ENCODE data around the gene BTRC. TPM values are rescaled to one million over a fixed set of nuclear protein-coding genes. Genes with fewer than 3 reads are reported as not detected.

BTRC gene
- total and polyA plus RNA-seq, 2 donors (not counting 3 experiments of a cell fraction or from before 2014, with no cell fraction given), result 11.6 to 18.5 TPM

GRCh38 chr10:101484175-101484745 is 130.3 kb downstream of the BTRC start:
- H3K4me3 ChIP-seq (replicated peaks in 1 of 3; ENCODE audit: insufficient read depth in 1 of 3, low read depth in 1 of 3, low read length in 3 of 3), result no peak overlapping the region
- no peak overlapping the region for H3K27ac ChIP-seq (ENCODE audit: insufficient read depth, low read depth, low read length)
- no peaks in the 10 kb centered on the region for H3K4me1 ChIP-seq (ENCODE audit: control insufficient read depth, extremely low read depth, insufficient read depth, low read length)
- no peaks in the 10 kb centered on the region for H3K36me3 ChIP-seq (ENCODE audit: control insufficient read depth in 2 of 2, extremely low read depth in 1 of 2, insufficient read depth in 2 of 2, low read length in 2 of 2)
- no peaks in the 10 kb centered on the region for H3K9me1 ChIP-seq (replicated peaks; ENCODE audit: control insufficient read depth, extremely low read depth, insufficient read depth, low read length)
- H3K4me2 ChIP-seq (ENCODE audit: insufficient read depth, low read length), result no peak overlapping the region
- no peaks in the 10 kb centered on the region for H4K20me1 ChIP-seq (replicated peaks; ENCODE audit: control insufficient read depth, extremely low read depth, insufficient read depth, low read length)
- POLR2A ChIA-PET, result no interaction called here
- CTCF ChIA-PET, result interaction anchor here (0.9 to 7.3 kb wide), 5 partner anchors 10 to 322 kb away, joined by 3 to 56 read pairs (median 4); no protein-coding TSS in a partner anchor
- dilution Hi-C loops (cut with MboI; ENCODE audit: extremely low pct_ligation_motif_present, low sequenced_read_pairs), result no loop called here
- intact Hi-C loops (cut with micrococcal nuclease), result no loop called here
- H2AFZ ChIP-seq (ENCODE audit: low read depth, low read length), result no peak overlapping the region
- no peaks in the 10 kb centered on the region for H3K9me3 ChIP-seq (replicated peaks; ENCODE audit: control insufficient read depth, insufficient read depth, low read length)
- FAIRE-seq (no peak), DNase-seq (ENCODE audit: low read depth, low spot score) (no peak)
- no peak overlapping the region for H3K9ac ChIP-seq (replicated peaks; ENCODE audit: extremely low read depth, insufficient read depth, low read length)
- TF ChIP-seq JUN (IDR thresholded peaks at IDR 0.05; ENCODE audit: borderline replicate concordance, insufficient read depth, insufficient read length, low read depth), result no peak
- no peak for TF ChIP-seq GATA2 (IDR thresholded peaks at IDR 0.05; ENCODE audit: insufficient read depth, insufficient read length, low read depth, low read length)
- no peak for TF ChIP-seq MYC (IDR thresholded peaks at IDR 0.05; ENCODE audit: low read depth, low read length)
- no peak for TF ChIP-seq POLR2A (IDR thresholded peaks at IDR 0.05; ENCODE audit: low read depth, low read length)
- TF ChIP-seq, protein P1, sequence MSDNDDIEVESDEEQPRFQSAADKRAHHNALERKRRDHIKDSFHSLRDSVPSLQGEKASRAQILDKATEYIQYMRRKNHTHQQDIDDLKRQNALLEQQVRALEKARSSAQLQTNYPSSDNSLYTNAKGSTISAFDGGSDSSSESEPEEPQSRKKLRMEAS (IDR thresholded peaks at IDR 0.05; ENCODE audit: insufficient read depth, insufficient read length), result no peak
- no peak for TF ChIP-seq POLR2AphosphoS5 (IDR thresholded peaks at IDR 0.05; ENCODE audit: insufficient read depth, low read depth, low read length)
- TF ChIP-seq CTCF (IDR thresholded peaks at IDR 0.05; ENCODE audit: extremely low read depth in 1 of 2, insufficient read depth in 1 of 2, low read depth in 1 of 2, low read length in 2 of 2), result no peak
- no peak for TF ChIP-seq EZH2 (IDR thresholded peaks at IDR 0.05; ENCODE audit: borderline replicate concordance, low read depth, low read length, severe bottlenecking)
- no peak for TF ChIP-seq FOS (IDR thresholded peaks at IDR 0.05; ENCODE audit: borderline replicate concordance, insufficient read depth, low read length)
- no peaks in the 10 kb centered on the region for H3K79me2 ChIP-seq (ENCODE audit: control insufficient read depth, insufficient read depth, low read length)
- BruUV-seq (replicated peaks), result no TSS peak
- H3K27me3 ChIP-seq (ENCODE audit: control insufficient read depth in 2 of 2, insufficient read depth in 2 of 2, low read length in 2 of 2), result no peaks in the 10 kb centered on the region
